C4-2B (cell line): Measurements from ENCODE around the gene BBX.

ENCODE experiments used
- H3K27ac ChIP-seq: fragments of 450-650 bp; 2 replicates; pipeline ENCODE4 v1.5.1; 2017
- CTCF ChIP-seq: fragments of 450-650 bp; conservative IDR thresholded peaks from 2 replicates; pipeline ENCODE4 v1.5.1; 2017; ENCODE audit warnings: mild to moderate bottlenecking
- ZFX ChIP-seq: fragments of 450-650 bp; IDR thresholded peaks from 2 replicates; pipeline ENCODE4 v1.6.1; 2017

BBX gene

GRCh38 chr3:107542665-107543064, 19.9 kb downstream of the BBX start:
- no peak overlapping the region for H3K27ac ChIP-seq
- TF ChIP-seq ZFX: no peak
- no peak for TF ChIP-seq CTCF

- no peak overlapping the region for H3K27ac ChIP-seq
- peak; percentile 37 for TF ChIP-seq CTCF
- TF ChIP-seq ZFX: no peak
These were observed 20.9 kb downstream of the BBX start for GRCh38 chr3:107543666-107544065.

GRCh38 chr3:107545680-107546120, 22.9 kb downstream of the BBX start:
- H3K27ac ChIP-seq: no peak overlapping the region
- TF ChIP-seq ZFX: no peak
- no peak for TF ChIP-seq CTCF

GRCh38 chr3:107548601-107549000, 25.8 kb downstream of the BBX start:
- TF ChIP-seq ZFX (no peak), CTCF (no peak)
- no peak overlapping the region for H3K27ac ChIP-seq

GRCh38 chr3:107555359-107555758, 32.6 kb downstream of the BBX start:
- no peak overlapping the region for H3K27ac ChIP-seq
- no peak for TF ChIP-seq ZFX
- TF ChIP-seq CTCF: no peak

GRCh38 chr3:107557743-107558142, 35.0 kb downstream of the BBX start:
- TF ChIP-seq ZFX: no peak
- no peak for TF ChIP-seq CTCF
- no peak overlapping the region for H3K27ac ChIP-seq

- H3K27ac ChIP-seq: no peak overlapping the region
- TF ChIP-seq CTCF: no peak
These were observed 37.4 kb downstream of the BBX start for GRCh38 chr3:107560166-107560565.
